HG03108 (cell line): ENCODE measurements around the gene TBC1D22A.
"Not testable (repeated sequence)": the region's sequence is repeated elsewhere in the genome, so short reads cannot be mapped to it uniquely, and the experiment has no call there.

Experiments used
- ATAC-seq: cut with Tn5 transposase; IDR thresholded peaks from one replicate; pipeline ENCODE4 v1.9.1; 2021; ENCODE audit warnings: moderate library complexity; ENCODE audit not compliant: unreplicated experiment

Gene TBC1D22A

DNA sequence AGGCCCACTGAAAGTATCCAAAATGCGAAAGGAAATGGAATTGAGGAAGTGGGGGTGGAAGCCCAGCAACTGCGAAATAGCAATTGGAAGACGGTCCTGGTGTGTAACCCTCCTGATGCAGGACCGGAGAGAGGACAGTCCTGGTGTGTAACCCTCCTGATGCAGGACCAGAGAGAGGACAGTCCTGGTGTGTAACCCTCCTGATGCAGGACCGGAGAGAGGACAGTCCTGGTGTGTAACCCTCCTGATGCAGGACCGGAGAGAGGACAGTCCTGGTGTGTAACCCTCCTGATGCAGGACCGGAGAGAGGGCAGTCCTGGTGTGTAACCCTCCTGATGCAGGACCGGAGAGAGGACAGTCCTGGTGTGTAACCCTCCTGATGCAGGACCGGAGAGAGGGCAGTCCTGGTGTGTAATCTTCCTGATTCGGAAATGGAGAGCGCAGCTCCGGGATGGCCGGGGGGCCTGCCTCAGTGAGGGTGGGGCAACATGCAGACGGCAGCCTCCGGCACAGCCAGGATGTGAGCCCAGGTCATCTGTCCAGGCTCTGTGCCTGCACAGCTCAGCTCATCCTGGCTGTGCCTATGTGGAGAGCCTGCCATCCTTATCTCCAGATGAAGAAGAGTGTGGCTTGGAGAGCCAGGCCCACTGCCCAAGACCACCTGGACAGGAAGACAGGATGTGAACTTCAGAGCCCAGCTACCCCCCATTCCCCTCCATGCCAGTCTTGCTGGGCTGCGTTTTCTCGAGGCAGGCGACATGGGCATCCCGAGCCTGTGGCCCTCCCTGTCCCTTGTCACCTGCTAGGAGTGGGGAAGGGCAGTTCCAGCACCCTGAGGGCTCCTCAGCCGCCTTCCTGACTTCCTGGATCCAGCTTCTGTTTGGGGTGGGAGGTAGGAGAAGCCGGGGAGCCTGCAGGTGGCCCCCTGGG is 408.3 kb downstream of the TBC1D22A start:
- not testable (repeated sequence) for ATAC-seq

DNA sequence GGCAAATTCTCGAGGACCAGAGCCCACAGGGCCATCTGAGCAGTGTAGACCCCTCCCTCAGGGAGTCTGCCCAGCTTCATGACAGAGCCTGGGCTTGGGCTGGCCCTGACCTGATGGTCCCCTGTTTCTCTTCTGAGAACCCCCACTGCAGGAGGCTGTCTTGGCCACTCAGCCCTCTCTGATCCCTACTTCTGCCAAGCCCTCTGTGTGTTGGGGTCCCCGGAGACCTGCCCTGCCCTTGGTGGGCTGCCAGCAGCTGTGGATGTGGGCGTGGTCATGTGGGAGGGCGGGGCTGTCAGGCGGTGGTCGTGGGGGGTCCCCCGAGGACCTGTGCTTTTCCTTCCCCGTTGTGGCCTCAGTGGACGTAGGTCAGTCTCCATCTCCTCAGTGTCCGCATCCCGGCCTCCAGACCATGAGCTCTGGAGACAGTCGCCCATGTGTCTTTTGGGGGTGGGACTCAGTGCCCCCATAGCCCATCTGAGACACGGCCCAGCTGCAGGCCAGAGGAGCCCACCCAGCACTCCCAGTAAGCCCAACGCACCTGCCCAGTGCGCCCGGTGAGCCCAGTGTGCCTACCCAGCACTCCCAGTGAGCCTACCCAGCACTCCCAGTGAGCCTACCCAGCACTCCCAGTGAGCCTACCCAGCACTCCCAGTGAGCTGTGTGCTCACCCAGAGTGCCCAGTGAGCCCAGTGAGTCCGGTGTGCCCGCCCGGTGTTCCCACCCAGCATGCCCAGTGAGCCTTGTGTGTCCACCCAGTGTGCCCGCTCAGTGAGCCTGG is 409.2 kb downstream of the TBC1D22A start:
- no peak for ATAC-seq

DNA sequence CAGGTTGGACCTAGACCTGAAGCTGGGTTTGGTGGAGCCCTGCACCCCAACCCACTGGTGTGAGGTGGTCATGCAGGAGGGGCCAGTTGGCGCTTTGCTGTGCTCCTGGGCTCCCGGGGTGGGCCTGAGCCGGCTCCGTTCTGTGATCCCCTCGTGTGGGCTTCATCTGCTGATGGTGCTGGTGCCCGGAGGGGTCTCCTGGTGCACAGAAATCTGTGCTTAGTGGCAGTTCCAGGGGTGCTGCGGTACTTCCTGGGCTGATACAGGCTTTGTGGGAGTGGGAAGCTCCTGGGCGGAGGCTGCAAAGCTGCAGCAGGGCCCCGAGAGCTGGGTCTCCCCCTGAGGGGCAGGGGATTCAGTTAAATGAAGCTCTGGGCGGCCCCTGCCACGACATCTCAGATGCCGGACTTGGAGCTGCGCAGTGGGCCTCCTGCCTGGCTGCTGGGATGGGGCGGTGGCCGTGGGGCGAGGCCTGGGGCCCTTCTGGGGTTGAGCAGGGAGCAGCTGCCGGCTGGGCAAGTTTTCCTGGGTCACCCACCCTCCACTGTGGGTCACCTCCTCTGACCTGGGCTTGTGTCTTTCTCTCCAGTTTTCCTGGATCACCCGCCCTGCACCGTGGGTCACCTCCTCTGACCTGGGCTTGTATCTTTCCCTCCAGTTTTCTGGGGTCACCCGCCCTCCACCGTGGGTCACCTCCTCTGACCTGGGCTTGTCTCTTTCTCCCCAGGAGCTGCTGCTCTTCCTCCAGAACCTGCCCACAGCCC is 410.5 kb downstream of the TBC1D22A start:
- ATAC-seq, result no peak

DNA sequence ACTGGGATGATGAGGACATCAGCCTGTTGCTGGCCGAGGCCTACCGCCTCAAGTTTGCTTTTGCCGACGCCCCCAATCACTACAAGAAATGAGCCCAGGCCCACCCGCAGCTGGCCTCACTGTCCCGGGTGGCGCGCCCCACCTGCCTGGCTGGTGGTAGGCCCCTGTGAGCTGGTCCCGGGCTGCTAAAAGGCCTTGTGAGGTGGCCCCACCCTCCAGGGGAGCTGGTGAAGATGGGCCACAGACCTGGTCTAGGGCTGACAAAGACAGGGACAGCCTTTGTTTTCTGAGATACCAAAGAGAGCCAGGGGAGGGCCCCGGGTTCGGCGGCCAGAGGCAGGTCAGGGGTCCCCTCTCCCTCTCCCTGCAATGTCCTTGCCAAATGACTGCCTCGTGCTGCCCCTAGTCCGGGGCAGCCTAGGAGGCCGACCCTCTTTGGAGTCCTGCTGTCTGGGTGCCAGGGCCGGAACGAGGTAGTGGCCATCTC is 411.1 kb downstream of the TBC1D22A start:
- ATAC-seq, result no peak

DNA sequence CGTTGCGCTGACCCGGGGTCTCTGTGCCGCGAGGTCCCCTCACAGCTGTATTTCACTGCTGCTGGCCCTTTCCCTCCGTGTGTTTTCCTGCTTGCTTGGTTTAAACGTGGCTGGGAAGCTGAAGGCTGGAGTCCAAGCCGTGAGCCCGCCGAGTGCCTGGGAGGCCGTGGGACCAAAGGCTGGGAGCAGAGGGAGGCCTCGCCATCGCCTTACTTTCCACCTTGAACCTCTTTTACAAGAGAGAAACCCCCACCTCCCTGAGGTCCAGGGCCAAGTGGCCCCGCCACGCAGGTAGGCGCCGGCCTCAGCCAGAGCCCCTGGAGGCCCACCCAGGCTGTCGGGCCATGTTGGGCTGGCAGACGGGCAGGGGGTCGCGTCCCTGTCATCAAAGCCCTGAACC is 411.6 kb downstream of the TBC1D22A start:
- ATAC-seq, result no peak

DNA sequence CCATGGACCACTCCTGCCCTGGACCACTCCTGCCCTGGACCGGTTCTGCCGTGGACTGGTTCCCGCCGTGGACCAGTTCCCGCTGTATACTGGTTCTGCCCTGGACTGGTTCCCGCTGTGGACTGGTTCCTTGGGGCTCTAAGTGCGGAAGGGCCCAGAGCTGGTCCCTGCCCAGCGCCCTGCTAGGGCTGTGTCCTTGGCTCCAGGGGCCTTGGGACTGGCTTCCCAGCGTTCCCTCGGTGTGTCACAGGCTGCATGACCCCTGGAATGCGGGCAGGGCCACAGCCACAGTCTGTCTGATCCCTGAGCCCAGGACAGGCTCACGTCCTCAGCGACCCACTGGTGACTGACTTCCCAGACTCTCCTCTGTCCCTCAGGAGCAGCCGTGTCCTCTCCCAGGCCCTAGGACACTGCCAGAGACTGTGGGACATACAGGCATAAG is 412.2 kb downstream of the TBC1D22A start:
- ATAC-seq, result no peak

DNA sequence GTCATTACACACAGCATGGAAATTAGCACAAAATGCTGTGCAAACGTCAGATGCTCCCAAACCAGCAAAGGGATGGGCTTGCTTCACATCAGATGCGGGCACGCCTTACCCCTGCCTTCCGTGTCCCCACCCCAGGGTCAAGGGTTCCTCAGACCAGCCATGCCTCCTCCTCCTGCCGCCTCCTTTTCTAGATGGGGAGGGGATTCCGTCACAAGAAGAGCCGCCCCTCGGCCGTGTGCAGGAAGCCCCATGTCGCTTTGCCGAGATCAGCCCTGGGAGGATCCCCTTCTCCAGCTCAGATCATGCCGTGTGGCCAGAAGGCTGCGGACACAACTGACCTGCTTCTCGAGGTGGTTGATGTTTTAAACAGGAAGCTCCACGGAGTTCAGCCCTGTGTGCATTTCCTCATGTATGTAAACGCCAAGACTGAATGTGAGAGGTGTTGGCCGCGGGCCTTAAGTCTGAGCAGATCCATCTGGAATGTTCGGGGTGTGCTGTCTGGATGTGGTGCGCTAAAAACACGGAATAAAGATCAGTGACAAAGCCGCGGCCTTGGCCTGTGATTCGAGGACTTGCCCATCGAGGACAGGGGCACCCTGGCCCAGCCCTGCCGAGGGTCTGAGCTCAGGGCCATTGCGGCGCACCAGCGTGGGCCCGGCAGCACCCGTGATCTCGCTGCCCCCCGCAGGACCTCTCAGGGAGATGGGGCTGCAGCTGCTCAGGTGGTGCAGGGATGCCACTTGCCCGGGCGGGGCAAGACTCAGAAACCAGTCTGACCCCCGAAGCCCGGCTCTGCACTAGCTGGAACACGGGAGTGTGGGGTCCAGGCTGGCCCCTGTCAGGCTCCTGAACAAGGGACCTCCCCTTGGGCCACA is 412.9 kb downstream of the TBC1D22A start:
- ATAC-seq, result no peak

DNA sequence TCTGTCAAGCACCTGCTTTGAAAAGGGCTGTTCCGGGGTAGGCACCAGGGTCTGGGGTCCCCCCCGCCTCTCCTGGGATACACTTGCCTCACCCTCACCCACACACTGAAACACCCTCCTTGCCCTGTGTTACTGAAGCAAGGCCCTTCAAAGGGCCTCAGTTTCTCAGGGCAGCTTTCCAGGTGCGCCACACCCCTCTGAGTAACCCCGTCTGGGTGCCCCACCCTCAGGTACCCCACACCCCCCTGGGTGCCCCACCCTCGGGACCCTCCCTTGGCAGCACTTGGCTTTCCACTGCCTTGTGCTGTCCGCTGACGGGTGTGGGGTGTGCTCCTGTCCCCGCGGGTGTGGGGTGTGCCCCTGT is 413.6 kb downstream of the TBC1D22A start:
- no peak for ATAC-seq

DNA sequence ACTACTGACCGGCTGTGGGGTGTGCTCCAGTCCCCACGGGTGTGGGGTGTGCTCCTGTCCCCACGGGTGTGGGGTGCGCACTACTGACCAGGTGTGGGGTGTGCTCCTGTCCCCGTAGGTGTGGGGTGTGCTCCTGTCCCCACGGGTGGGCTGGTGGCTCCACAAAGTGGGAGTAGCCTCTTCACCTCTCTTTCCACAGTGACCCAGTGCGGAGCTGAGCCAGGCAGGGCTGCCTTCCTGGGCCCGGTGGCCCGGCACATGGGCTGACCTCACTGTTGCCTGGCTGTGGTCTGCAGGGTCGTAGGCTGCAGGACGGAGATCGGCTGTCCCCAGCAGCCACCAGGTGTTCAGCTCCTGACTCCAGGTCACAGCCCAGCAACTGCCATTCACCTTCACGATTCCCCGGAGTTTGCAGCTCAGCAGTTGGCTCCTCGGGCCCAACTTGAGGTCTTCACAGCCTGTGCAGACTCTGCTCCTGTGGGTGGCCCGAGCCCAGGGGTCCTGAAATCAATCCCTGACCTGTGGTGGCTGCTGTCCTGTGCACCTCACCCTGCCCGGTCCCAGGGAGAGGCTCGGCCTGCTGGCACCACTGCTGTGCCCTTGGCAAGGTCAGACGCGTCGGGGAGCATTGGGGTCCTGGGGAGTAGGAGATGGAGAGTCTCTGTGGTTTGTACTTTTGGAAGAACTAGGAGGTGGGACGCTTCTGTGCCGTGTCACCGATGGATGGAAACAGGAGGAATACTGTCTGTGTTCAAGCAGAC is 414.3 kb downstream of the TBC1D22A start:
- ATAC-seq, result no peak

DNA sequence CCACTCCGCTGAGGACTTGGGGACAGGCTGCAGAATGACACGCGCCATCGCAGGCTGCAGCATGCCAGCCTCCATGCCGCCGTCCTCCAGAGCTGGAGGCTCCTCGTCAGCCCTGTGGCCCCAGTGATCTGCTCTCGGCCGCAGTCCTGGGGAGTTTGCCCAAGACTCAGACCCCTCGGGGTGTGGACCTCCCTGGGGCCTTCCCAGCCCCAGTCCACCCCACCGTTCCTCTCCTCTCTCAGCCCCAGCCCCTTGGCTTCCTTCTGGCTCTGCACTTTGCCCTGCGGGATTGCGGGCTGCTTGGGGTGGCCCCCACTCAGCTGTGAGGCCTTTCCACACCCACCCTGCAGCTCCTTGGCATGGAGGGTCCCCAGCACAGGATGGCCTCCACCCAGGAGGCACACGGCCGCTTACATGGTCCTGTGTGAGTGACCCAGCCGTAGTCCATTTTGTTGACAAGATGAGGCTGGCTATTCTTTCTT is 414.9 kb downstream of the TBC1D22A start:
- no peak for ATAC-seq

DNA sequence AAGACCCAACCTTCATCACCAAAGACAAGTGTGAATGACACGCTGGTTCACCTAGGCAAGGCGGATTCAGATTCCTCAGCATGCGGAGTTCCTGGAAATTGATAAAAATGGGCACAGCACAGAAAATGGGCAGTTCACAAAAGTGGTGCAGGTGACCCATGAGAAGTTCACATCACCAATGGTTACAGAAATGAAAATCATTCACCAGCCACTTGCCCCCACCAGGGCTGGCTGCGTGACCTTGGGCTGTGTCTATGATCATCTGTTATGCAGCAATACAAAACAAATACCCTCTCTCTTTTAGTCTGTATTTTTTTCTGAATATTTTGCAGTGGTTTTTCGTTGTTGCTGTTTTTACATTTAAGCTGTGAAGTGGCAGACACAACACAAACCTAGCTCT is 415.9 kb downstream of the TBC1D22A start:
- no peak for ATAC-seq

DNA sequence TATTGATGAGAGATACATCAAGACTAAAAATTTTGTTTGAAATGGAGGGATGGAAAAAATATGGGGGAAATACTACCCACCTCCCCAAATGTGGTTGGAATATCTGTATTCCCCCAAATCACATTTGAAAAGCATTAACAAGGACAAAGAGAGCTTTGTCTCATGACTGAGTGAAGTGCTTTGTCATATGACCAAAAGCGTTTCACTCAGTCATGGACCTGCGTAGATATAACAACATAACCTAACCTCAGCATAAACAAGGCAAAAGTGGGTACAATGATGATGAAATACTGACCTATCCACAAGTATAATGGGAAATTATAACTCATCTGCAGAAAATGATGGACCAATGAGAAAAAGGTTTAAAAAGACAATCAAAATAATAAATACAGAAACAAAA is 418.3 kb downstream of the TBC1D22A start:
- ATAC-seq, result no peak

DNA sequence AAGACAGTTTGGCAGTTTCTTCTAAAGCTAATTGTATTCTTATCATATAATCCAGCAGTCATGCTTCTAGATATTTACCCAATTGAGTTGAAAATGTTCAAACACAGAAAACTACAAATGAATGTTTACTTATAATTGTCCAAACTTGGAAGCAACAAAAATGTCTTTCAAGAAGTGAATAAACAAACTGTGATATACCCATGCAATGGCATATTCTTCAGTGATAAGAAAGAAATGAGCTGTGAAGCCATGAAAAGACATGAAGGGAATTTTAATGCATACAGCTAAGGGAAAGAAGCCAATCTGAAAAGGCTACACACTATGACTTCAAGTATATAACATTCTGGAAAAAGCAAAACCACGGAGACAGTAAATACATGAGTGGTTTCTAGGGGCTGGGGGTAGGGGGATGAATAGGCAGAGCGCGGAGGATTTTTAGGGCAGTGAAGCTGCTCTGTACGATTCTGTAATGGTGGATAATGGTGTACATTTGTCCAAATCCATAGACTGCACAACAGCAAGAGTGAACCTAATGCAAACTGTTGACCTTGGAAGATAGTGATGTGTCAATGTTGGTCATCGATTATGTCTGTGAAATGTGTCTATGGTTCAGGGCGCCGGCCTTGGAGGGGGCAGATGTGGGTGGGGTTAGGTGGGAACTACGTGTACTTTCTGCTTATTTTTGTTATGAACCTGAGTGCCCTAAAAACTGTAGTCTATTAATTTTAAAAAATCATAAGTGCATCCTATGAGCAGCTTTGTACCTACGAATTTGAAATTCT is 424.9 kb downstream of the TBC1D22A start:
- no peak for ATAC-seq

DNA sequence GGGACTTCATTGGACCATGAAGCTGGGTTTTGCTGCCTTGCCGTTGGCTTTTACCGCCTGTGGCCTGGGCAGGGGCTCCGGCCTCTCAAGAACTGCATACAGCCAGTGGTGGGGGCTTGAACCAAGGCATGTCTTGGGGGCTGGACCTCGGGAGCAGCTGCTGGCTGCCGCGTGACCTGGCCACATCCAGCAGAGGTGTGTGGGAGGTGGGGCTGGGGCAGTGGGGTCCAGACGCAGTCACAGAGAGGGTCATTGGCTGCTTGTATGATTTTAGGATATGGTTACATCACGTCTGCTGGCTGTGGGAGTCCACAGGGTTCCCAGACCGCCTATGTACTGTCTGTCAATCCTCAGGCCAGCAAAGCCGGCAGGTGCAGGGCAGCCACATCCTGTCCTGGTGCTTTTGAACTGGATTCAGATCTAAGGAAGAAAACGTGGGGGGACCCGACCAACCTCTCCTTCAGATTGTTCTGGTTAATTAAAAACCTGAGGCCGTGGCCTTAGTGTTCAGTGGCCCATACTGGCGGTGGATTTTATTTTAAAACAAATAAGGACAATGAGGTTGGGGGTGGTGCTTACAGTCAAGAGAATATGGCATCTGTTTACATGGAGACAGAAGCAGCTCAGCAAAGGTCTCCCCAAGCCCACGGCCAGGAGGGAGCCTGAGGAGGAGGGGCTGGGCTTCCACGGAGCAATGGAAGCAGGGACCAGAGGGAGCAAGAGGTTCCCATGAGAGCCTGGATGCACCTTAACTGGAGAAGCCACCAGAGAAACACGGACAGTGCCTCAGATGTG is 426.0 kb downstream of the TBC1D22A start:
- ATAC-seq, result no peak

DNA sequence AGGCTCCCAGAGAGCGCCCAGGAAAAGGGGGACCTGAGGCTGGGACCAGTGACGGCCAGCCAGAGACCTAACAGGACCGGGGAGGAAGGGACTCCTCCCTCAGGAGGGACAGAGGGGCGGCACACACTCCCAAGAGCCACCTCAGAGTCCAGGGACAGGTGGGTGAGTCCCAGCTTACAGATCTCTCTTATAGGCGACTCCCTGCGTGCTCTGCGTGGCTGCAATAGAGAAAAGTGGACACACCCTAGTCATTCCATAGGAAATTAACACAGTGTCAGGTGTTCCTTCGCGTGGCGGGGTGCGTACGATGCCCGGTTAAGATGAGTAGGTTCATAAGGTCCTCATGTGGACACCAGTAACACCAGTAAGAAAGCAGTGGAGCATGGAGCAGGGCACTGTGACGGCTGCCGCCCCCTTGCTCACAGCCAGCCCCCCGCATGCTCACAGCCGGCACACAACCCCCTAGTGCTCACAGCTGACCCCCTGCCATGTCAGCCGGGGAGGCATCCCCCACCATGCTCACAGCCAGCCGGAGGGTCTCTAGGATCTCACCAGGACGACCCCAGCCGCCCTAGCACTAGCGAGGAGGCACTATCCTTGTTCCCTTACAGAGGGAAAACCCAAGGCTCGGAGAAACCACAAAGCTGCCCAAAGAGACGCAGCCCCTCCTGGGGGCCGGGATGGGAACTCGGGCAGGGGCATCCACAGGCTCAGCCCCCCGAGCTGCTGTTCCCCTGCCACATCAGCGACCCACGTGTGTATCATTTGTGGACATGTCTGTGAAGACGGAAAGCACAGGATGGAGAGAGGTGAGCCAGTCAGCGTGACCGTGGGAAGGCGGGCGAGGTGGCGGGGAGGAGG is 426.8 kb downstream of the TBC1D22A start:
- ATAC-seq, result no peak

DNA sequence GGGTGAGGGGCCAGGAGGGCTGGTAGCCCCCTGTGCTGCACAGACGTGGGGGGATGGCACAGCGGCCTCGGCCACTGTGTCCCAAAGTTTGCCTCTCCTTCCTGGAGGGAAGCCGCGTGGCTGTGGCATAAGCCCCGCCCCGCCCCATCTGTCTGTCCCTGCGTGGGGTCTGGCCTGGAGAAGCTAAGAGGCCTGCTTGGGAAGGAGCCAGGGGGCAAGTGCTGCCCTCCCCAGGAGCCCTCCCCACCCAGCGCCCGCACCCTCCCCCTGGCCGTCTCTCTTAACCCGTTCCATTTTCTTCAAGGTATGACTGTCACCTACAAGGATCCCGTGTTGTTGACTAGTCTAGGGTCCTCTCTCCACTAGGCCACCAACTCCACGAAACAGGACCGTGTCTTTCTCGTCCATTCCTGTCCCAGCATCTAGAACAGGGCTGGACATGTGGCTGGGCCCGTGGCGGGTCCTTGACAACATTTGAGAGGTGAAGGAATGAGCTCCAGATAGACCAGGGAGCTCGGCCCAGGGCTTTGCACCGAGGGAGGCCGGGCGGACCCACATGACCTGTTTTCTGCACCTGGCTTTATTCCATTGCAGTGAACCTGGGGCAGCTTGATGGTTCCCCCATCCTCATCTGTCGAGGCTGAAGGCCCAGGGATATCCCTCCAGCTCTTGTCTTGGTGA is 428.0 kb downstream of the TBC1D22A start:
- ATAC-seq, result no peak
